Thoracic aorta (tissue), 2 donors: Measurements from ENCODE around the gene IVNS1ABP. TPM values are rescaled to one million over a fixed set of nuclear protein-coding genes. Genes with fewer than 3 reads are reported as not detected.

Source experiments
- ATAC-seq: fragments of 150-250 bp; one replicate; pipeline ENCODE4 v1.8.0; 2017; ENCODE audit warnings: low read depth; ENCODE audit not compliant: insufficient number of reproducible peaks, low FRiP score
- DNase-seq: peaks from one replicate; pipeline ENCODE4 v3.0.0-alpha.2; 2020; ENCODE audit warnings: low spot score
- H3K27ac ChIP-seq, 2 donors: fragments of 200-600 bp; sonication (generic); 1 replicate in 1 of 2; 2 replicates in 1 of 2; pipeline ENCODE4 v1.5.1; 2016; ENCODE audit warnings: mild to moderate bottlenecking in 2 of 2, moderate library complexity in 2 of 2
- H3K27me3 ChIP-seq: fragments of 200-600 bp; sonication (generic); replicated peaks from 2 replicates; pipeline ENCODE4 v1.6.0; 2016; ENCODE audit warnings: mild to moderate bottlenecking; ENCODE audit not compliant: insufficient read depth
- H3K36me3 ChIP-seq: fragments of 200-600 bp; sonication (generic); one replicate; pipeline ENCODE4 v1.5.1; 2016
- H3K4me1 ChIP-seq, 2 donors: fragments of 200-600 bp; sonication (generic); 1 replicate in 1 of 2; 2 replicates in 1 of 2; pipeline versions ENCODE4 v1.5.1 to v1.6.0; 2016; ENCODE audit warnings: low read depth in 2 of 2, mild to moderate bottlenecking in 1 of 2; ENCODE audit not compliant: control insufficient read depth in 1 of 2
- H3K4me3 ChIP-seq: fragments of 200-600 bp; sonication (generic); 2 replicates; pipeline ENCODE4 v1.5.1; 2016; ENCODE audit warnings: mild to moderate bottlenecking
- H3K9me3 ChIP-seq: fragments of 200-600 bp; sonication (generic); 2 replicates; pipeline ENCODE4 v1.5.1; 2016
- total RNA-seq, 2 donors: library from RNA; depleted of rRNA; stranded (reverse); fragments of >200 nt; gene quantifications; one replicate each; pipeline versions ENCODE4 v1.1.0 to v1.2.3, GENCODE V29; 2016
- TF ChIP-seq, protein P1 (sequence below): fragments of 200-600 bp; sonication (generic); IDR thresholded peaks from one replicate; pipeline ENCODE4 v1.5.1; 2019; ENCODE audit warnings: antibody characterized with exemption

The IVNS1ABP gene
- total RNA-seq, 2 donors from 2014 or later = 44.0 to 72.0 TPM

DNA sequence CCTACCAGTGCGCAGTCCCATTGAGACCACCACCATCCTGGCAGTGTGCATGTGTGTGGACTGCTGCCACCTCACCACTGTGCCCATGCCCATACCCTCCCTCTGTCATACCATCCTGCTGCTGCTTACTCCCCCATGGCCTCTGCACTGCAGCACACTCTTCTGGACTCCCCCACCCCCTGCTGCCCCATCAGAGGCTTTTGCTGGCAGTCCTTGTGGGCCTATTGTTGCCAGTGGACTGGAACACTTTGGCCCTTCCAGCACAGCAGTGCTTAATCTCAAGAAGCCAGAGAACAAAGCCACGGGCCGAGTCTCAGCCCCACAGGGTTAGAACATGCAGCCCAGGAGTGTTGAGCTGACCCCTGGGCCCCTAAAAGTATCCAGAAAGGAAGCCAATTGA lies 41.9 kb upstream of the IVNS1ABP start:
- TF ChIP-seq, protein P1, sequence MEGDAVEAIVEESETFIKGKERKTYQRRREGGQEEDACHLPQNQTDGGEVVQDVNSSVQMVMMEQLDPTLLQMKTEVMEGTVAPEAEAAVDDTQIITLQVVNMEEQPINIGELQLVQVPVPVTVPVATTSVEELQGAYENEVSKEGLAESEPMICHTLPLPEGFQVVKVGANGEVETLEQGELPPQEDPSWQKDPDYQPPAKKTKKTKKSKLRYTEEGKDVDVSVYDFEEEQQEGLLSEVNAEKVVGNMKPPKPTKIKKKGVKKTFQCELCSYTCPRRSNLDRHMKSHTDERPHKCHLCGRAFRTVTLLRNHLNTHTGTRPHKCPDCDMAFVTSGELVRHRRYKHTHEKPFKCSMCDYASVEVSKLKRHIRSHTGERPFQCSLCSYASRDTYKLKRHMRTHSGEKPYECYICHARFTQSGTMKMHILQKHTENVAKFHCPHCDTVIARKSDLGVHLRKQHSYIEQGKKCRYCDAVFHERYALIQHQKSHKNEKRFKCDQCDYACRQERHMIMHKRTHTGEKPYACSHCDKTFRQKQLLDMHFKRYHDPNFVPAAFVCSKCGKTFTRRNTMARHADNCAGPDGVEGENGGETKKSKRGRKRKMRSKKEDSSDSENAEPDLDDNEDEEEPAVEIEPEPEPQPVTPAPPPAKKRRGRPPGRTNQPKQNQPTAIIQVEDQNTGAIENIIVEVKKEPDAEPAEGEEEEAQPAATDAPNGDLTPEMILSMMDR = no peak
- H3K9me3 ChIP-seq = peaks cover 8% of the 10 kb centered on the region
- no peak overlapping the region for H3K27ac ChIP-seq
- no peaks in the 10 kb centered on the region for H3K4me1 ChIP-seq
- ATAC-seq (no peak), DNase-seq (no peak)
- no peaks in the 10 kb centered on the region for H3K27me3 ChIP-seq
- no peaks in the 10 kb centered on the region for H3K36me3 ChIP-seq
- no peak overlapping the region for H3K4me3 ChIP-seq

DNA sequence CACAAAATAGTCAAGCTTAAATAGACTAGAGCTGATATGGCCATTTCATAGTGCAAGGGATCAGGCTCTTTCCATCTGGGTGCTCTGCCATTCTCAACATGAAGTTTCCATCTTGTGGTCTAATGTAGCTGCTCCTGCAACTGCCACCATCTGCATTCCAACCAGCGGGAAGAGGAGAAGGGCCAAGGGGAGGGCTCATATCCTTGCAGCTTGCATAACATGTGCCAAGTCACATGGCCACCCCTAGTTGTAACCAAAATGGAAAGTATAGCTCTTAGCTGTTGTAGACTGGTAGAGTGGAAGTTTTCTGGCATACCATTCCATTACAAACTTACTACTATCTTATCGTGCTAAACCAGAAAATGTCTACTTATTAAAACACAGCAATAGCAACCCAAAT lies 38.9 kb upstream of the IVNS1ABP start:
- Histone ChIP-seq H3K9me3 (no peaks in the 10 kb centered on the region), H3K27me3 (no peaks in the 10 kb centered on the region), H3K4me3 (no peak overlapping the region), H3K4me1 (no peaks in the 10 kb centered on the region), H3K36me3 (no peaks in the 10 kb centered on the region), H3K27ac (no peak overlapping the region)
- TF ChIP-seq, protein P1 = no peak
- no peak for ATAC-seq
- DNase-seq = no peak

- Histone ChIP-seq H3K9me3 (no peaks in the 10 kb centered on the region), H3K4me3 (no peak overlapping the region), H3K27ac (no peak overlapping the region), H3K36me3 (no peaks in the 10 kb centered on the region), H3K4me1 (no peaks in the 10 kb centered on the region), H3K27me3 (no peaks in the 10 kb centered on the region)
- ATAC-seq = no peak
- TF ChIP-seq, protein P1 = no peak
- no peak for DNase-seq
Observed at GRCh38 chr1:185353124-185353523, 36.1 kb upstream of the IVNS1ABP start.

DNA sequence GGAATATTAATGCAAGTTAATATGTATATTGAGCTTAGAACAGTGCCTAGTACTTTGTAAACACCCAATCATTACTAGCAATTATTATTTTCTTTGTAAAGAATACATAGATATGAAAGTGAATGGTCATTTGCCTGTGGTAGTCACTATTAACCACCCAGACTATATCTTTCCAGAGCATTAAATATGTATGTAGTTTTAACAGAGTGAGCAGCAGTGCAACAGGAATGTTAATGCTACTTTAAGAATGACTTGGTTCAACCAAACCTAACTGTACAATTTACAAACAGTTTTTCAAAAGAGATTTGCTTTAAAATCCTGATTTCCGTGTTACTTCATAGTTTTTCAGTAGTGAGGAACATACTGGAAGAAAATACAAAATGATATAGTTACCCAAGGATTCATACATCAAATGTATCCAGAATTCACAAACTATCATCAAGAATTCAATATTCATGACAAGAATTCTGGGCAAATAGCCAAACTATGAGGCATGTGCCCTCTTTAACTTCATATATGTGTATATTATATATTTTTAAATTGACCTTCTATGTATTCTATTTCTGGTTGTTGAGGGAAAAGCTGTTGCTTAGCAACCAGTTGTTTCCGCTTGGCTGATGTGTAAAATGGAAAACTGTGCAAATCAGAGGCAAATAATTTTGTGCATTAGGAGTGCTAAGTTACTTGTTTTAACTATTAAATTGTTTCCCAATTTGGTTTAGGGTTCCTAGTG lies 34.9 kb upstream of the IVNS1ABP start:
- no peak for ATAC-seq
- H3K4me3 ChIP-seq = no peak overlapping the region

DNA sequence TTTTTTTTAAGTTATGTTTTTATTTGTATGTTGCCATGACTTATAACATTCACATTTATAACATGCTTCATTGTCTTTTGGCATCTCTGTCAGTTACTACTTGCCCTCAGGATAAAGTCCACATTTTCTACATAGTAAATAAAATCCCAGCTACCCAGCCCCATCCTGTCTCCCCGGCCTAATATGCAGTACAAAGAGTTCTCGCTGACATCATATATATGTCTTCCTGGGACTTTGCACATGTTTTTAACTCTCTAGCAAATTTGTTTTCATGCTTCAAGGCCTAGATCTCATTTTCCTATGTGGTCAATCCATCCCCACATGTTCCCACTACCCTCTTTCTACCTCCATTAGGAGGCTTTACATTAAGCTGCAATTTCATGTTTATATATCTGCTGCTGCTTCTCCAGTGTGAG lies 33.0 kb upstream of the IVNS1ABP start:
- no peaks in the 10 kb centered on the region for H3K36me3 ChIP-seq
- no peaks in the 10 kb centered on the region for H3K9me3 ChIP-seq
- TF ChIP-seq, protein P1 = no peak
- no peak overlapping the region for H3K27ac ChIP-seq
- H3K4me3 ChIP-seq = no peak overlapping the region
- no peak for ATAC-seq
- no peak for DNase-seq
- H3K27me3 ChIP-seq = no peaks in the 10 kb centered on the region
- no peaks in the 10 kb centered on the region for H3K4me1 ChIP-seq

More for the DNA sequence above, 34.9 kb upstream of the IVNS1ABP start:
- TF ChIP-seq, protein P1 = no peak
- Histone ChIP-seq H3K27ac (no peak overlapping the region), H3K4me1 (no peaks in the 10 kb centered on the region), H3K9me3 (no peaks in the 10 kb centered on the region), H3K36me3 (no peaks in the 10 kb centered on the region), H3K27me3 (no peaks in the 10 kb centered on the region)
- DNase-seq = no peak
